ENCODE data around the gene ERO1B.

Gene ERO1B

DNA sequence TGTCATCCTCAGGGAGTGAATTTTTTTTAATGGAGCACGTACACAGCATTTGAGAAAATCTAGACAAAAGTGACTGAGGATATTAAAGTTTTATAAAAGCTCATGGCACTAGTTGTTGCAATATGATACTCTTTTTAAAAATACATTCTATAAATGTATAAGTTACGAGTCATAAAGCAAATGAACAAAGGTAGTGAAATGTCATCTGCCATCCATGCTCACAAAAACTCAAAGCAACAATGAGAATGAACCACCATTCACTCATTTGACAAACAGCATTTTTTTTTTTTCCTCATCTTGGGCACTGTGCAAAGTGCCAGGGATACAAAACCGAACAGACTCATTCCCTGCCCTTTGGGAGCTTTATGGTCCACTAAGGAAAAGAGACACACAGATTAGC lies 100.7 kb downstream of the ERO1B start:
- no peak overlapping the region for H3K4me3 ChIP-seq (ENCODE audit: low read depth, low read length)
- TF ChIP-seq, protein P1, sequence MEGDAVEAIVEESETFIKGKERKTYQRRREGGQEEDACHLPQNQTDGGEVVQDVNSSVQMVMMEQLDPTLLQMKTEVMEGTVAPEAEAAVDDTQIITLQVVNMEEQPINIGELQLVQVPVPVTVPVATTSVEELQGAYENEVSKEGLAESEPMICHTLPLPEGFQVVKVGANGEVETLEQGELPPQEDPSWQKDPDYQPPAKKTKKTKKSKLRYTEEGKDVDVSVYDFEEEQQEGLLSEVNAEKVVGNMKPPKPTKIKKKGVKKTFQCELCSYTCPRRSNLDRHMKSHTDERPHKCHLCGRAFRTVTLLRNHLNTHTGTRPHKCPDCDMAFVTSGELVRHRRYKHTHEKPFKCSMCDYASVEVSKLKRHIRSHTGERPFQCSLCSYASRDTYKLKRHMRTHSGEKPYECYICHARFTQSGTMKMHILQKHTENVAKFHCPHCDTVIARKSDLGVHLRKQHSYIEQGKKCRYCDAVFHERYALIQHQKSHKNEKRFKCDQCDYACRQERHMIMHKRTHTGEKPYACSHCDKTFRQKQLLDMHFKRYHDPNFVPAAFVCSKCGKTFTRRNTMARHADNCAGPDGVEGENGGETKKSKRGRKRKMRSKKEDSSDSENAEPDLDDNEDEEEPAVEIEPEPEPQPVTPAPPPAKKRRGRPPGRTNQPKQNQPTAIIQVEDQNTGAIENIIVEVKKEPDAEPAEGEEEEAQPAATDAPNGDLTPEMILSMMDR (IDR thresholded peaks at IDR 0.05; ENCODE audit: low read depth, low read length, missing control alignments), result no peak
- no peak for DNase-seq (ENCODE audit: low read depth)

DNA sequence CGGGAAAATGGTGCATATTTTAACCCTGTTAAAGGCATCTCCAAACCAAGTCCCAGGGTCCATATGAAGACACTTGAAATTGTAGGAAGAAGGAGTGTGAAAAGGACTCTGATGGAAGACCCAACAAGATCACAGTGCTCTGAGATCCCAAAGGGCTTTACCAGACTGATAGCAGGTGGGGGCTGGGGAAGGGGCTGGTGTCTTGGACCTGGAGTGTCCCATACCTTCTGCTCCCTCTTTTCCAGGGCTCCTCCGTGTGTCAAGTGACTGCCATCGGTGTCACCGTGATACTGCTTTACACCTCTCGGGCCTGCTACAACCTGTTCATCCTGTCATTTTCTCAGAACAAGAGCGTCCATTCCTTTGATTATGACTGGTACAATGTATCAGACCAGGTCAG lies 102.1 kb downstream of the ERO1B start:
- no peak for DNase-seq (ENCODE audit: low read depth)
- TF ChIP-seq, protein P1 (IDR thresholded peaks at IDR 0.05; ENCODE audit: low read depth, low read length, missing control alignments), result no peak
- no peak overlapping the region for H3K4me3 ChIP-seq (ENCODE audit: low read depth, low read length)

DNA sequence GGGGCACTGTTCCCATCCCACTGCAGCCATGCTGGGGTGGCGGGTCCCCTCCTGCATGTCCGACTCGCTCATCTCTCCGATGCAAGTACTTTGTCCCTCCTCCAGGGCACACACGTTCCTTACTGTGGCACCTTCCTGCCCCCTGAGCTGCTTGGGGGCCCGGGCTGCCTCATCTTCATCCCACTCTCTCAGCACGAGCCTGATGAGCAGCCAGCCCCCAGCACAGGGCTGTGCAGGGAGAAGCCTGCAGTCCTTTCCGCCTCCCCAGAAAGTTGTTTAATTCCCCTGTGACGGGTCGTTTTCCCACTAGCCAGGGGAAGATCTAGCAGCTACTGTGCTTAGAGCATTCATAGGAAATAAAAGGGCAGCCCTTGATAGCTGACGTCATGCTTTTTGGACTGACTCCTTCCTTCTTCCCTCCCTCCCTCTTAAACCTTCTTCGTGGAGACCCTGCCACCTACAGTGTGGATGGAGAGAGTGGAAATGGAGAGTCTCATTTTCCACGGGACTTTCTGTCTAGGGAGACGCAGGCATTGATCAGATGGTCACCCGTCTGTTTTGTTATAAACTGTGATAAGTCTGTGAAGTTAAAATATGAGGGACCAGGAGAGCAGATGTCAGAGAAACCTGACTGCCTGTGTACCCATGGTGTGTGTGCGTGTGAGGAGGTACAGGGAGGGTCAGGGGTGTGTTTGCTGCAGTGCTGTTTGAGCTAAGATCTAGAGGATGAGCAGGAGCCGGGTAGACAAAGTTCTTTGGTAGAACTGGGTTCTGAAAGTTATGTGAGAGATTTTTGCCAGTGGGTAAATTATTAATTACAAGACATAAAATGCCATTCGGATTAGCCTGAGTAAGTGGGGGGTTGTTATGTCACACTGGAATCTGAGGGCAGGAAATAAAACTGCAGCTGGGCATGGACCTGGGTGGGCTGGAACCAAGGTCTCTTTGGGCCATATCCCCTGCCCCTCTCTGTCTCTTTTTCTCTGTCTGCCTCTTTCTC lies 105.1 kb downstream of the ERO1B start:
- TF ChIP-seq, protein P1 (IDR thresholded peaks at IDR 0.05; ENCODE audit: low read depth, low read length, missing control alignments), result no peak
- DNase-seq (ENCODE audit: low read depth), result no peak
- H3K4me3 ChIP-seq (ENCODE audit: low read depth, low read length), result no peak overlapping the region

DNA sequence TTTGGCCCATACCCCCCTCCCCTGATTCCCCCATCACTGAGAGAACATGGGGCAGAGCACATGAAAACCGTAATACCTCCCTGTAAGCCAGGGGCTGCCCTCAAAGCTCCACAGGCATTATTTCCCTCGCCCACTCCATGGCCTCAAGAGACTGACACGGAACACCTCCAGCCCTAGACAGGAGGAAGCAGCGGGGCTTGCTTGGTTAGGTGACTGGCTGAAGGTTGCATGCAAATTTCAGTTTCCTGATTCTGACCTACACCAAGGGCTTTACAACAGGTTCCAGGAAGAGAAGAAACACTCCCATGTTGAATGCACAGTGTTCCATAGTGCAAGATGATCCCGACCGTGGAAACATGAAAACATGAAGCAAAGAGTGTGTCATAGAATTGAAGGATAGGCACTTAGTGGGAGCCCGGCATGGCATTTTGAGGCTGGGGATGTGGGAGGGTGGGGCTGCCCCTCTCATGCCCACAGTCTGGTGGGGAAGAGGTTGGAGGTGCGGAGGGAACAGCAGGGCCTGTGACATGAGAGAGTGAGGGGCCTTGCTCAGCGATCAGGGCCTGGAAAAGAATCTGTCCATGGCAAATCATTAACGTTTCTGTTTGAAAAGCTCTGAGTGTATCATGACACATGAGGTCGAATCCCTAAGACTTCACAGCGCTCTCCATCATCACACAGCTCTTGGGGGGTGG lies 106.0 kb downstream of the ERO1B start:
- TF ChIP-seq, protein P1 (IDR thresholded peaks at IDR 0.05; ENCODE audit: low read depth, low read length, missing control alignments), result no peak
- DNase-seq (ENCODE audit: low read depth), result no peak
- H3K4me3 ChIP-seq (ENCODE audit: low read depth, low read length), result no peak overlapping the region

DNA sequence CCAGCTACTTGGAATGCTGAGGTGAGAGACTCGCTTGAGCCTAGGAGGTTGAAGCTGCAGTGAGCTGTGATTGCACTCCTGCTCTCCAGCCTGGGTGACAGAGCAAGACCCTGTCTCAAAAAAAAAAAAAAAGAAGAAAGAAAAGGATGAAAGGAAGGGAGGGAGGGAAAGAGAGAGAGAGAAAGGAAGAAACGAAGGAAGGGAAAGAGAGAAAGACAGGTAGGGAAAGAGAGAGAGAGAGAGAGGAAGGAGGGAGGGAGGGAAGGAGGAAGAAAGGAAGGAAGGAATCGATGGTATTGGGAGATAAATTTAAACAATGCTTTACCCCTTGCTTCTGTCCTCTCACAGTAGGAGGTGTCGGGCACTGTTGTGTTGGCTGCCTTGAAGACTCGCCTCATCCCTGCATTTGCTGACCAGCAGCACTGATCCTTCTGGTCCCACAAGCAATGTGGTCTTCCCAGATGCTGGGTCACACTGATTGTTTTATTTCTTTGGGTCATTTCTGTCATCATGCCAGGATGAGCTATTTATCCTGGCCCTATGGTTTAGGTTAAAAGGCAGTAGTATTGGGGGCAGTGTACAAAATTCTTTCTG lies 108.5 kb downstream of the ERO1B start:
- TF ChIP-seq, protein P1 (IDR thresholded peaks at IDR 0.05; ENCODE audit: low read depth, low read length, missing control alignments), result no peak
- no peak overlapping the region for H3K4me3 ChIP-seq (ENCODE audit: low read depth, low read length)
- no peak for DNase-seq (ENCODE audit: low read depth)

DNA sequence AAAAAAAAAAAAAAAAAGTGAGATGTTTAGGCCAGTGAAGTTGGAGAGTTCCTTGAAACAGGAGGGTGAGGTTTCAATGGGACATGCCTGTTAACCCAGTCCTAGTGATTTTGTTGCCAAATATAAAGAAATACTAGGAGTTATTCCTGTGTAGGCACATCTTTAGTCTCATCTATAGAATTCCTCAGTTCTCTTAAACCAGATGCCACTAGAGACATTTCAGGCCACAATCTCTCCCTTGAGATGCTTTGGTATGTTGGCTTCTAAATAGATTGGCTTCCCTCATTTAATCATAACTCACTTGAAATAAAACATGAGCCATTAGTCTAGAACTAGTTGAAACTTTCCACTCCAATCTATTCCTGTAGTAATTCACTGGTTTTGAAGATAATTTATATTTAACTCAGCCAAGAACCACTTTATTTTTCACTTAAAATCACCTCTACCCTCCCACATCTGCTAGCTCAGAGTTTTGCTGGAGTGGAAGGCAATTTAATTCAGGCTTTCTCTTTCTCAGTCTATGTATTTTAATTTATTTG lies 109.6 kb downstream of the ERO1B start:
- H3K4me3 ChIP-seq (ENCODE audit: low read depth, low read length), result no peak overlapping the region
- TF ChIP-seq, protein P1 (IDR thresholded peaks at IDR 0.05; ENCODE audit: low read depth, low read length, missing control alignments), result no peak
- DNase-seq (ENCODE audit: low read depth), result no peak

Measured in GM12864 (cell line).